Fibroblast of upper back skin (primary cell): ENCODE data around the gene SLC38A2.

Source experiments
- DNase-seq: peaks from one replicate; pipeline ENCODE4 v3.0.0-alpha.2; 2013

Gene SLC38A2

DNA sequence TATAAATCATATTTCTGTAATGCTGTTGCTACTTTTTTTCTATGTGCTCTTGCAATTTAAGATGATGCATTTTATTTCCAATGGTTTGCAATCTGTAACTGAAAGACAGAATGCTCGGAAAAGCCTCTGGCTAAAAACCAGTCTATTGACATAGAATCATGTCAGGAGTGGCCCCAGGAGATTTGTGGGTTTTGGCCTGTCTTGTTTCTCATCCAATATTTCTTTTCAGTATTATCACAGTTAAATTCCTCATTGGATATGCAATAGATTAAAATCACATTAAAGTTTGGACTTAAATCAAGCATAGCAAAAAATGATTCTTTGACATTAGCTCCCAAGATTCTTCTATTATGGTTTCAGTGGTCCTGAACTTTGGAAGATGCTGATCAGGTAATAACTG, 19.1 kb upstream of the SLC38A2 start:
- peak; percentile 98 for DNase-seq

DNA sequence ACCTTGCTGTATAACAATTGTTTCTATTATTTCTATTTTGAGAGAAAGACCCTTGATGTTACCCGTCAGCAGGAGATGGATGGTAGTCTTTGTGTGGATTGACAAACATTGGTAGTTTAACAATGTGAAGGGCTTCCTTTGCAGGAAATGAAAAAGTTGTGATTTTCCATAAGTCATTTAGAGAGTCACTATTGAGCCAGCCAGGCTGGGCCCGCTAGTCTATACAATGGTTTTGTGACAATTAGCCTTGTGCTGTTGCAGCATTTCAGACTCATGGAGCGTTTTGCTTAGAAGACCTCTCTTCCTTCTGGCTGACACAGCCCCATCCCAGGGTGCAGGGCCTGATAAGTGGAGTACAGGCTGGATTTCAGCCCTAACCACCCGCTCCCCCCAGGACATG, 18.3 kb upstream of the SLC38A2 start:
- no peak for DNase-seq

DNA sequence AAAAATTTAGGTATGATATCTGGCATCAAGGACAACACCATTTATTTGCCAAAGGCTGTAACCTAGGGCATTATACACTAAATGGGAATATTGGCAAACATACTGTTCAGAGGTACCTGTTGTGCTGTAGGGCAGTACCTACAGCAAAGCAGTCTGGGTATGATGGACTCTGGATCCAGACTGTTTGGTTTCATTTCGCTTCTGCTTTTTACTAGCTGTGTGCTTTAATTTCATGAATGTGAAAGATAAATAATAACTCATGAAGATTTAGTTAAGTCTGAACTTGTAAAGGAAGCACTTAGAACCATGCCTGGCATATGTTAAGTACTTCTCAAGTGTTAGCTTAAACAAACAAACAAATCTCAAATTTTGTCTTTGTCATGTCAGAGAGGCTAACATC, 17.7 kb upstream of the SLC38A2 start:
- no peak for DNase-seq

DNA sequence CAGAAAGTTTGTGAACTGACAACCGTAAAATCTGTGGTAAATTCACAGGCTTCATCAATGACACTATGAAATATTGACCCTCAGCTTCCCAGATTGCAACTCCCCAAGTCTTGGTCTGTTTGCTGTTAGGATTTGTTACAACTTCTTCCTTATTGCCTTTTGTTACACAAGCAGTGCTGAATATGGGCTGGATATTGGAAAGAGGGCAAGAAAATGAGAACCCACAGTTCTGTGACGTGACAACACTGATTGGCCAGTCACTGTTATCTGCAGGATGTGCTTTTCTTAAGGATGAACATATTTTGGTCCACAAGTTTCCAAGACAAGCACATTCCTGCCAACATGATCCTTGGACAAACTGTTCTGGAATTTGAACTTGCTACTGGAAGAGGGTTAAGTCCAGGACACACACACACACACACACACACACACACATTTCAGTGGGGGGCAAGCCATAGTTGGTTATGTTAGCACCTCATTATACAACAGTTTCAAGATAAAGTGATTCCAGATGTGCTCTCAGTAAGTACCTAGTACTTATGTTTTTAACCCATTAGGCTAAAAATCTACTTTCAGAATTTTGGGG, 16.6 kb upstream of the SLC38A2 start:
- DNase-seq = peak; percentile 99

DNA sequence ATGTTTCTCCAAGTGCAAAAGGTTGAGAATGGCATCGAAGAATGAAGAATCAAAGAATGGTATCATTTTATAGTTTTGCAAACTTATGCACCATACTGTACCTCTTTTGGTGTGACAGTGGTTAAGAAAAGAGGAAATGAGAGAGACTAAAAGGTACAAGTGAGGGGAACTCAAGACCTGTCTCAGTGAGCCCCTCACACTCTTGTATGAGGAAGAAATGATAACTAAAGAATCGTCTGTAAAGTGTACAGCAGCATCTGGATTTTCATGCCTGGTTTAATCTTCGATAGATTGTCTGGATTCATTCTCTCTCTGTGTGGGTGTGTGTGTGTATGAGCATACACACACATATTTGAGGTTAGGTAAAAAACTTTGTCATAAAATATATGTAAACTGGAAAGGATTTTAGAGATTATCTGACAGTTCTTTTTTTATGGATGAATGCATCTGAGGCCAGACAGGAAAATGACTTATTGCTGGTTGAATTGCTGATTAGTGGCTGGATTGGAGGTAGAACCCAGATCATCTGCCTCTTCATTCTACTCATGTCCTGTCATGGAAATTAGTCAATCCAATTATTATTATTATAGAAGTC, 16.0 kb upstream of the SLC38A2 start:
- peak; percentile 97 for DNase-seq

DNA sequence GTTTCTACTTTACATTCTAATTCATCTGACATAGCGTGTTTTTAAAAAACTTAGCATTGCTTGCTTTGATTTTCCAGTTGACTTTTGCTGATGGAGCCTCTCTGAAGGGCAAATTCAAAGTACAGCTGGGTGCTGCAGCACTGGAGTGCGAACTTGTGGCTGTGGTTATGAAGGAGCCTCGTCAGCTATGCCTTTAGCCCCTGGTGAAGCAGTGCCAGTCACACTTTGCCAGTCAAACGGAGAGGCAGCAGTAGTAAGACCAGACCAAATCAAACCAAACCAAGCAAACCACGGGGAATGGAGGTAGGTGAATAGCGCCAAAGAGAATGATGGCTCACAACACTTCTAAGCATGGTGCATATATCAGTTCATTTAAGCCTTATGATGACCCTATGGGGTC, 15.1 kb upstream of the SLC38A2 start:
- no peak for DNase-seq

DNA sequence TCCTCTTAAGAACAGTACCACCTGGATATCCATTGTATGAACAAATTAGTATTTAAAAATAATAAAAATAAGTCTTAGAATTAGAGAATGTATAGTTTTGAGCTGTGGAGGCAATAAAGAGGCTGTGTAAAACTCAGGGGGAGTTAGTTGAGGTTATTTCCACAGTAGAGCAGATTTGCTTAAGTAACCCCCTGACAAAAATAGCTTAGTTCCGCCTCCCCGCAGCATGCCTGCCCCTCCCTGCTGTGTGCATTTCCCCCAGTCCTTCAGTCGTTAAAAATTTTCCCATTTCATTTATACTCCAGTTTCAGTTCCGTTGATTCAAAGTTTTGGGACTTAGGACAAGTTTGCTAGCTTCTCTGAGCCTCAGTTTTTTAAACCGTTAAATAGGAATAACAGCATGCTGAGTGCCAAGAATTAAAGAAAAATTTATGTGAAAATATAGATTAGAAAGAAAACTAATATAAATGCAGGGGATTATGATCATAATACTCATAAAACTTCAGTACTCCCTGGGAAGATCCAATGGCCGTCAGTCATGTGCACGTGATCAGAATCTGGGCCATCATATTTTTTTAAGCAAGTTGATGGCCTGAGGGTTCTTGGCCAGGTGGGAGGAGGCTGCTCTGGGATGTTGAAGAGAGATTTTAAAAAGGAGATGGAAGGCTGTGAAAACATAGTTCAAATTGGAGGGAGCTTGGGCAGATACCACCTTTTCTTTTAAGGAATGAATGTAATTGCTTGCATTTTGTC, 14.5 kb upstream of the SLC38A2 start:
- DNase-seq = peak; percentile 68

DNA sequence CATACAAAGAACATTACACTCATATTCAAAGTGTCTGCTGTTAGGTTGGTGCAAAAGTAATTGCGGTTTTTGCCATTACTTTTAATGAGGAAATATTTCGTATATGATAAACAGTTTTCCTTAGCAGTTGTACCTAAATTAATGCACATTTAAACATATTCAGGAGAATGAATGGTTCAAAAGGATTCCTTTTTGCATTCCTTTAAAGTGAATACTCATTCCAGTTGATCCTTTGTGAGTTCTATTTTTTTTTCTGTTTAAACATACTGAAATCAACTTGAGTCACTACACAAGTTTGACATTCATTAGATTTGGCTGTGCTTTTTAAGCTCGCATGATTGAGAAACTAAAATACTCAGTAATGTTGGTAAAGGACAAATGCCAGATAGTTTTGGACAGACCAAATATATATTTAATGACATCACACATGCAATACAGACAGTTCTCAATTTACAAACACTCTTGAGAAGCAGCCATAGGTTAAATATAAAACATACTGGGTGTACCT, 13.8 kb upstream of the SLC38A2 start:
- peak; percentile 99 for DNase-seq

DNA sequence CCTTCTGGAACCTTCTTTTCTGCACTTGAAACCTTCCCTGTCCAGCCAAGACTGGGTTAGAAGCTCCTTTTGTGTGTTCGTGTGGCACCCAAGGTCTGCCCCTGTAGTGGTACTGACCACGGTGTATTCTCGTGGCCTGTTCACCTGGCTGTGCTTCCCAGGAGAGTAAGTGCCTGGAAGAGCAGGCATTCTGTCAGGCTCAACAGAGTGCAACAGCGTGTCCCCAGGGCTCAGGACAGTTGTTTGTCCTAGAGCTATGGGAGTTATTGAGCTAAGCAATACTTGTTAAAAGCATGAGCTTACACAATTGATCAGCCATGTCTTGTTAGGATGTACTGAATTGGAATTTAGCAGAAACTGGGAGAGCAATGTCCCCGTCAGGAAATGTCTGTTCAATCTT, 12.9 kb upstream of the SLC38A2 start:
- no peak for DNase-seq

DNA sequence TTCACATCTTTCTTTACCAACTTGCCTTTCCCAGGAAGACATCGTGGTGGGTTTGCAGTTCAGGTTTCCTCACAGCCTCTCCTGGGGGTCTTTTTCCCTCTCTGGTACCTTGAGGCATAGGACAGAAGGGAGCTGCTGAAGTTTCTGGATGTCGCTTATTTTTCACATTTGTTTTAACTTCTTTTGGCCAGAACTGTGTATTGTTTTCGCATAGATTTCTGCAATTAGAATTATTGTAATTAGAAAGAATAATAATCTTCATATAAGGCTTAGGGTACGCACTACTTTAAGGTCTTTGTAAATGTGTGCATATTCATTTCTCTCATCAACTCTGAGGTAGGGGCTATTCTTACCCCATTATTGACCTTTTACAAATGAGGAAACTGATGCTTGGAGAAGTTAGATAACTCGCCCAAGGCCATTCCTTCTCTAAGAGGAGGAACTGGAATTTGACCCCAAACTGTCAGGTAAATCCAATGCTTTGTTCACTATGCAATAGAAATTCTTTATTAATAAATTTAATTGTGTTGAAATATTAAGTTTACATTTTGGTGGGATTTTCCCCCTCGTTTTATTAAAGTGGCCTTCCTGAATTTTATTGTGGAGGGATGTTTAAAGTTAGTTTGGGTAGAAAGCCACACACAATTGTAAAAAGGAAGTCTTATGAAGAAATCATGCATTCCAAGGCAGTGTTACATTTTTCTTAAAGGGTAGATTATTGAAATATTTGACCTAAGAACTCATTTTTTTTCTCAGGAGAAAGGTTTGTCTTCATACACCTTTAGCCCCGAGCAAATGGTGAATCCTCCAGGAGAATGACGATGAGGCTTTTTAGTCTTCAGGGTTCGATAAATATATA, 12.1 kb upstream of the SLC38A2 start:
- peak; percentile 61 for DNase-seq

DNA sequence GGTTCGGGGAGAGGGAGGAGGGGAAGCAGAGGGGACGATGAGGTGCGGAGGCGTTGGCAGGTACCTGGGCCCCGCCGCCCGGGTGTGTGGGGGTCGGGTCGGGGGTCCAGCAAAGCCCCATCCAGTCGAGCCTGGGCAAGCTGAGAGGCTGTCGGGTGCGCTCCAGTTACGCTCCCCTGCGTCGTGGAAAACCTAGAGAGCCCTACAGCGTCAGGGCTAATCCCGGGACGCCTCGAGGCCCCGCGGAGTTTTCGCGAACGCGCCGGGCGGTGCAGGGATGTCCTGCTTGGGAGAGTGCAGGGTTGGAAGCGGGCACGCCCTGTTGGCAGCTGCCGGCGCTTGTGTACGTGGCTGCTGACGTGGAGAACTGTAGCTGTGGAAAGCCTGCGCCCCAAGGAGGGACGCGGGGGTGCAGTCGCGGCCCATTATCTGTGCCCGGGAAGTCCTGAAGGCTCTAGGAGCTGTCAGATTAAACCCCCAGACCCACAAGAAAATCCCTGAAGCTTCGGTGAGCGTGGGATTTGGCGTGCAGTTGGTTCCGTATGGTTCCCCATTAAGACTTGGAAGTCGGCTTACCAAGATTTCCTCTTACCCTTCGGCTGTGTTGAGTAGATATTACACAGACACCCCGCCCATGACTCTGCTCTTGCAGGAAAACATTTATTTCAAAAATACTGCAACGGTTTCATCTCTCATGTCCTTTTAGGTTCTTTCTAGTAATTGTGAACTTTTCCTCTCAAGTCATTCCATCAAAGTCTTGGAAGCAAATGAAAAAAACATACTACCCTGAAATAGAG, 11.3 kb upstream of the SLC38A2 start:
- DNase-seq = peak; percentile 92

DNA sequence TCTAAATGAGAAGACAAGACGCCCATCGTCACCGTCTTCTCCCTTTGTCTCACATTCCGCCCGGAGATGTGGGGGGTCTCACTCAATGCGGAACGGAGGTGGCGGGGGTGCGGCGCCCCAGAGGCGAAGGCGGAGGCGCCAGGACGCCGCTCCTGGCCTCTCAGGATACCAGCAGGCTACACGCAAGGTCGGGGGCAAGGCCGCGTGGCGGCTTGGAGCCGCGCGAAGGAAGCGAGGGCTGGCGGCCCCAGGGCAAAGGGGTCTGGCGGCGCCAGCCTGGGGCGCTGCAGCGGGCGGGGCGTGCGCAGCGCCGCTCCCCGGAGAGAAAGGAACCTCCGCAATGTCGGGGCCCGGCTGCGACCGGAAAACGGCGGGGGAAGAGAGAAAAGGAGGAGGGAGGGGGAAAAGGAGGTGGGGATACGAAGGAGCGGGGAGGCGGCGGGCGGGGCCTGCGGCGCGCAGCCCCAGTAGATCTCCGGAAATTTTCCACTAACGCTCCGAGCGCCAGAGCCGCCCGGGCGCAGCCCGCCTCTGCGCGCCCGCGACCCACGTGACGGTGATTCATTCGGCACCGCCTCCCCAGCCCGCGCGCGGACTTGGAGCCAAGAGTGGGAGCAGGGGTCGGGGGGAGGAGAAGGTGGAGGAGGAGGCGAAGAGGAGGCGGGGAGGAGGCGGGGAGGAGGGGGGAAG, 10.5 kb upstream of the SLC38A2 start:
- peak; percentile 98 for DNase-seq

DNA sequence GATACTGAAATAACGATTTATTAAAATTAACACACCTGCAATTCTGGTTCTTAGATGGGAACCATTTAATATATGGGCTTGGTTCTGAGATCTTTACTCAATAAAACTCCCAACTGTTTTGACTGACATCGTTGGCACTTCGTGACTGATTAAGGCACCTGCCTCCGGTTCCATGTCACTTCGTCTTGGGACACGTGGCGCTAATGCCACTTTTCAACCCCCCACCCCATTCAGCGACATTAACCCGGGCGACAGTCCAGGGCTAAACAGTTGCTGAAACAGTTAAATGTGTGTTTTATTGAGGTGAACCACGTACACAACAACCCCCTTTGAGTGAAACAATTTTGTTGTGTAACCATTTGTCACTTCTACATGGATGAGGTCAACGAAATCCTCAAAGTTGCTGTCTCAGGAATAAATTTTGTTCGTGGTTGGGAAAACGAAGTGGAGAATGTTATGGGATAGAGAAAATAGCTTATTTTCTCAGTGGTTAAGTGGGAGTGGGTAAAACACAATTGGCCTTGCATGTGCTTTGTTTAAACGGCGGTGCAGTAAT, 9.9 kb upstream of the SLC38A2 start:
- DNase-seq = no peak

DNA sequence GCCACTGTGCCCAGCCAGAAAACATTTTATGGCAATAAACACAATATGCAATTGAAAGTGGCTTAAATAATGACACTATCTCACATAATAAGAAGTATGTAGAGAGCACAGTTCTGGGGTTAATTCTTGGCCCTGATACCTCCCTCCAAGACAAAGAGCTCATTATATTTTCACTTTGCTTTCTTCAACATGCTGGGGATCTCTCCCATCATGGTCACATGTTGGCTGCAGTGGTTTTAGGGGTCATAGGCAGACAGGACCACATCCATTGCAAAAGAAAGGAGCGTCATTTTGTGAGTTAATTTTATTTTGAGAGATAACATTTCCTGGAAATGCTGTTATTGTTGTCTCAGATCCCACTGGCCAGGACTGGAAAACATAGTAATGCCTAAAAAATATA, 8.3 kb upstream of the SLC38A2 start:
- DNase-seq = no peak

DNA sequence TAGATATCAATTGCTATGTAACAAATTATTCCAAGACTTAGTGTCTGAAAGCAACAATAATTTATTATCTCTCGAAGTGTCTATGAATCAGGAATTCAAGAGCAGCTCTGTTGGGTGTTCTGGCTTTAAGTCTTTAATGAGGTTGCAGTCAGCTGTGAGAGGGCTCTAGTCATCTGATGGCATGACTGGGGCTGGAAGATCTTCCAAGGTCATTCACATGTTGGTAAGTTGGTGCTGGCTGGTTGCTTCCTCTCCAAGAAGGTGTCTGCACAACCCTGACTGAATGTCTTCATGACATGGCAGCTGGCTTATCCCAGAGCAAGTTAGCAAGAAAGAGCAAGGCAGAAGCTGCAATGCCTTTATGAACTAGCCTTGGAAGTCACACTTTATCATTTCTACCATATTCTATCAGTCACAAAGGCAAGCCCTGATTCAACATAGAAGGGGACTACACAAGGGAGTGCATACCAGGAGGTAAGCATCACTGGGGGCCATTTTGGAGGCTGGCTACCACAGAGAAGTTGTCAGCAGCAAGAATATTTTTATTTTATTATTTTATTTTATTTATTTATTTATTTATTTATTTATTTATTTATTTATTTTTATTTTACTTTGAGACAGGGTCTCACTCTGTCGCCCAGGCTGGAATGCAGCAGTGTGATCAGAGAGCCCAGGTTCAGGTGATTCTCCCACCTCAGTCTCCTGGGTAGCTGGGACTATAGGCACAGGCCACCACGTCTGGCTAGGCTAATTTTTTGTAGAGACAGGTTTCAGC, 7.6 kb upstream of the SLC38A2 start:
- no peak for DNase-seq

DNA sequence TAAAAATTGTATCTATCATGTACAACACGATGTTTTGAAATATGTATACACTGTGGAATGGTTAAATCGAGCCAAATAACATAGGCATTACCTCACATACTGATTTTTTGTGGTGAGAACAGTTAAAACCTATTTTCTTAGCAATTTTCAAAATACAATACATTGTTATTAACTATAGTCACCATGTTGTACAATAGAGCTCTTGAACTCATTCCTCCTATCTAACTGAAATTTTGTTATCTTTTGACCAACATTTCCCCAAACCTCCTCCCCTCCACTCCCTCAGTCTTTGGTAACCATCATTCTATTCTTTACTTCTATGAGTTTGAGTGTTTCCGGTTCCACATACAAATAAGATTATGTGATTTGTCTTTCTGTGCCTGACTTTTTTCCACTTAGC, 6.8 kb upstream of the SLC38A2 start:
- DNase-seq = no peak

DNA sequence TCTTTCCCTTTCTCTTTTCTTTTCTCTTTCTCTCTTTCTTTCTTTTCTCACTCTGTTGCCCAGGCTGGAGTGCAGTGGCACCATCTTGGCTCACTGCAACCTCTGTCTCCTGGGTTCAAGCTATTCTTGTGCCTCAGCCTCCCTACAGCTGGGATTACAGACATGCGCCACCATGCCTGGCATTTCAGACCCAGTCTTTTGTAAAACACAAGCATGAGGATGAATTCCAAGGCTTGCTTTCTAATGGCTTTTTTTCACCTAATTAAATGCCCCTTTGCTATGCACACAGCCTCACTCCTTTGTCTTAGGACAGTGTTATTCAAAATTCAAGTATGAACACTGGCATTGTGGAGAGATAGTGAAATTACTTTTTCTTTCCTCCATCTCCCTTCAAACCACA, 6.0 kb upstream of the SLC38A2 start:
- DNase-seq = no peak

DNA sequence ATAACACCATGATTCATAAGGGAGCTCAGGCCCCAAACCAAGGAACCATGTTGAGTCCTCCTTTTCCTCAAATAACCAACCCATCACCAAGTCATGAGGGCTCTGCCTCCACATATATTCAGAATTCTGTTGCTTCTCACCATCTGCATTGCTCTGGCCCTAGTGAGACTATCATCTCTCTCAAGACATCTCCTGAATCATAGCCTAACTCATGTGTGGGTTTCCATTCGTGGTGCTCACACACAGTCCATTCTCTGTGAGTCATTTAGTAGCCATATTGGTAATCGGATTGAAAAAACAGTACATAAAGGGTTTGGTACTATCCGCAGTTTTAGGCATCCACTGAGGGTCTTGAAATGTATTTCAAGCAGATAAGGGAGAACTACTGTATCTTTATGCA, 5.1 kb upstream of the SLC38A2 start:
- no peak for DNase-seq

DNA sequence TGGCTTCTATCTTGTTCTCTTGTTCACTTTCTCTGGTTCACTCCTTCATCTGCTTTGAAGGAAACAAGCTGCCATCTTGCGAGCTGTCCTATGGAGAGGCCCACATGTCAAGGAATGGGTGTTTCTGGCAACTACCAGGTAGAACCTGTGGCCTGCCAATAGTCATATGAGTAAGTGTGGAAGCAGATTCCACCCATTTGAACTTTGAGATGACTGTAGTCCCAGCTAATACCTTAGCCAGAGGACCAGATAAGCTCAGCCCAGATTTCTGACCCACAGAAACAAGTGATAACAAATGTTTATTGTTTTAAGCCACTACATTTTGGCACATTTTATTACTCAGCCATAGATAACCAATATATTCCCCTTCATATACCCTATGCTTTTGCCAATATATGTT, 4.0 kb upstream of the SLC38A2 start:
- no peak for DNase-seq

DNA sequence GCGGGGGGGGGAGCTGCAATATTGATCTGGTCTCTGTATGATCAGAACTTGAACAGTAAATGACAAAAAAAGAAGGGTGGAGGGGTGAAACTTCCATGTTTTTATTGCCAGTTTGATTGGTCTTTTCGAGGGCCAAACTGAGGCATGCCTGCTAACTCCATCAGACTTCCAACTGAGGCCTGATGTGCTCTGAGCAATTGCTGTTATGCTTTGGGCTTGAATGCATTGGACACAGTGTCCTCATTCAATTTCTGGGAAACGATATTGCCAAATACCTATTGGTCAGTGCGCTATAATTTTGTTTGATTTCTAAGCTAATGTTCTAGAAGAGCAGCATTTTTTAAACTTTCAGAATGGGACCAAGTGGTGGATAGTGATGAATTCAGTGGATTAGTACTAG, 2.1 kb upstream of the SLC38A2 start:
- DNase-seq = no peak

DNA sequence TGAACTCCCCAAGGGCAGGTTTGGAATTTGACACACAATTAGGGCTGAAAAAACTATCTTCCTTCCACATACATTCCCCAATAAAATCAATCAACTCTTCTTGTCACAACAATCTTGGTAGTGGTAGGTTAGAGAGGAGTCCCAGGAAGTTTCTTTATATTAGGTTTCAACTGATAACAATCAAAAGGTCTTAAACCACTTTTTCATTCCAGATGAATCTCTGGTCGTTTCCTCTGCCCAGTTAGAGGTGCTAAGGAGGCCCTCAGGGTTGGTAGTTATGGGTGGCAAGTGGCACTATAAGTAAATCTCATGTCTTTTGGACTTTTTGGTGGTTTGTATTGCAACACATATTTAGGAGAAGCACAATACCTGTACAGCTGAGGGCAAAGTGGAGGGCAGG, 1.7 kb upstream of the SLC38A2 start:
- no peak for DNase-seq
